ENCODE measurements around the gene WFDC2. TPM values are rescaled to one million over a fixed set of nuclear protein-coding genes. Genes with fewer than 3 reads are reported as not detected.

The WFDC2 gene
- total and polyA plus RNA-seq, 2 of the 4 experiments (the other 2 are of a cell fraction), result not detected

DNA sequence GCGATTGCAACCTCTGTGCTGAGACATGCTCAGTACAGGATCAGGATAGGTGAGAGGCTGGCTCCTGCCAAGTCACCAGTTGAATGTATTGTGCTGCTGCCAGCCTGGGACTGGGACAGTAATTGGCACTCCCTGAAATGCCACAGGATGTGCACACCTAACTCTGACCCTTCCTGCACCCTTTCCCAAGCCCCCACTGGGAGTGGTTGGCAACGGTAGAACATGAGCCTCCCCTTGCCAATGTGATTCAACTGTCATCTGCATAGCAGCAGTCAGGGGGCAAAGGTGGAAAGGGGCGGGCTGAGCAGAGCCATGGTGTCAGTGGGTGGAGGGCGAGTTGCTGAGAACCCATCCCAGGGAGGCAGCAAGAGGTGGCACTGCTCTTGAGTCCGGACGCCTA is 30.5 kb downstream of the WFDC2 start:
- H3K23ac ChIP-seq (ENCODE audit: low read depth, low read length), result no peak overlapping the region
- intact Hi-C loops (cut with micrococcal nuclease) (no loop called here), in situ Hi-C loops (cut with MboI; ENCODE audit: low sequenced_read_pairs) (no loop called here), dilution Hi-C loops (cut with HindIII; ENCODE audit: low sequenced_read_pairs, unreplicated experiment) (no loop called here)
- H2AK9ac ChIP-seq (replicated peaks; ENCODE audit: low read depth, low read length, poor library complexity), result no peak overlapping the region
- no peaks in the 10 kb centered on the region for H3K9me3 ChIP-seq (ENCODE audit: control insufficient read depth, insufficient read depth, low read length)
- no peaks in the 10 kb centered on the region for H3K79me1 ChIP-seq (ENCODE audit: low read depth in 1 of 2, low read length in 2 of 2)
- H3K4ac ChIP-seq (ENCODE audit: low read depth, low read length), result no peak overlapping the region
- H2BK20ac ChIP-seq (ENCODE audit: low read depth, low read length), result no peak overlapping the region
- H3K18ac ChIP-seq (ENCODE audit: low read depth, low read length), result no peak overlapping the region
- H3K27me3 ChIP-seq (ENCODE audit: control insufficient read depth, insufficient read depth, low read length), result peaks cover 2% of the 10 kb centered on the region
- H3K36me3 ChIP-seq (ENCODE audit: control insufficient read depth, insufficient read depth, low read length), result no peaks in the 10 kb centered on the region
- no peak overlapping the region for H3K4me2 ChIP-seq (ENCODE audit: low read depth, low read length)
- H2AK5ac ChIP-seq (ENCODE audit: low read depth, low read length), result no peak overlapping the region
- no peak overlapping the region for H2BK5ac ChIP-seq (ENCODE audit: low read depth, low read length, poor library complexity, severe bottlenecking)
- CTCF ChIA-PET, result no interaction called here
- no peaks in the 10 kb centered on the region for H3K4me1 ChIP-seq (ENCODE audit: control insufficient read depth, insufficient read depth, low read length)
- POLR2A ChIA-PET (ENCODE audit: unreplicated experiment), result no interaction called here
- H4K20me1 ChIP-seq (ENCODE audit: insufficient read depth, low read length), result no peaks in the 10 kb centered on the region
- TF ChIP-seq CTCF (conservative IDR thresholded peaks at IDR 0.05; ENCODE audit: low read depth, low read length), result no peak
- no peak for TF ChIP-seq CHD1 (IDR thresholded peaks at IDR 0.05; ENCODE audit: low read depth, low read length)
- TF ChIP-seq MXI1 (IDR thresholded peaks at IDR 0.05; ENCODE audit: borderline replicate concordance, low read depth, low read length), result no peak
- no peak for TF ChIP-seq NFE2L2 (IDR thresholded peaks at IDR 0.05; ENCODE audit: low read depth, low read length)
- TF ChIP-seq MAZ (IDR thresholded peaks at IDR 0.05; ENCODE audit: borderline replicate concordance, low read depth, low read length), result no peak
- TF ChIP-seq RFX5 (IDR thresholded peaks at IDR 0.05; ENCODE audit: low read depth, low read length), result no peak
- TF ChIP-seq RAD21 (IDR thresholded peaks at IDR 0.05; ENCODE audit: low read length), result no peak
- no peak for TF ChIP-seq MAFK (IDR thresholded peaks at IDR 0.05; ENCODE audit: low read depth, low read length)
- DNase-seq (no peak), ATAC-seq (ENCODE audit: low read depth) (no peak)
- BruUV-seq (replicated peaks), result no TSS peak
- H3K56ac ChIP-seq (ENCODE audit: extremely low read depth, insufficient read depth, low read length), result no peak overlapping the region
- H4K91ac ChIP-seq (ENCODE audit: insufficient read depth, low read depth, low read length), result no peak overlapping the region
- no peak overlapping the region for H4K8ac ChIP-seq (ENCODE audit: low read depth in 2 of 2, low read length in 2 of 2)
- H3K27ac ChIP-seq (ENCODE audit: insufficient read depth, low read length), result no peak overlapping the region
- no CpG with 5 or more reads among the region's 6 CpGs for WGBS, 2 experiments (ENCODE audit: extremely low coverage in 2 of 2, insufficient read length in 1 of 2)
- no peak overlapping the region for H3K4me3 ChIP-seq (ENCODE audit: insufficient read depth, low read depth, low read length)
- H3K14ac ChIP-seq (replicated peaks; ENCODE audit: low read depth, low read length), result no peak overlapping the region
- H4K5ac ChIP-seq (ENCODE audit: low read depth, low read length), result no peak overlapping the region
- H3K9me1 ChIP-seq (ENCODE audit: insufficient read depth, low read length), result no peaks in the 10 kb centered on the region
- H2BK15ac ChIP-seq (ENCODE audit: low read depth, low read length), result no peak overlapping the region
- no peak overlapping the region for H2AFZ ChIP-seq (replicated peaks; ENCODE audit: low read length, poor library complexity)
- no peak overlapping the region for H3K9ac ChIP-seq (ENCODE audit: low read depth, low read length)
- no peak overlapping the region for H2BK120ac ChIP-seq (ENCODE audit: low read depth, low read length)

Measured in IMR-90 (cell line).